ENCODE results near the gene ARPC5L. TPM values are rescaled to one million over a fixed set of nuclear protein-coding genes. Genes with fewer than 3 reads are reported as not detected.

ARPC5L gene
- total RNA-seq, 1 experiment from 2014 or later: 50.0 TPM

DNA sequence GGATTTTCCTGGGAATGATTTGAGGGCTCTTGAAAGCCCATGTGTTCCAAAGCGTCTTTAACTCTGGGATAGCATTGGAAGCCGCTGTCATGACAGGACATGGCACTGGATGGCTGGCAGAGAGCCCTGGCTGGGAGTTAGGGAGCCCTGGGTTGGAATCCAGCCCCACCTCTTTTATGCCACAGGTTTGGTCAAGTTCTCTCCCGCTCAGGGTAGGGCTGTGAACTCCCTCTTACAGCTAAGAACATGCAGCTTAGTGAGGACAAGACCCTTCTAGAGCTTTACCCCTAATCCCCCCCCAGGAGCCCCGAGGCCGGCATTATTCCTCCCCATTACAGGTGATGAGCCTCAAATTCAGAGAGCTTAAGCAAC is 47.8 kb upstream of the ARPC5L start:
- H3K4me1 ChIP-seq (ENCODE audit: control insufficient read depth in 1 of 2, insufficient read depth in 2 of 2, low read length in 2 of 2): peaks cover 58 to 74% of the 10 kb centered on the region in 2 experiments
- CTCF ChIA-PET: interaction anchor here (0.6 to 2.6 kb wide), 4 partner anchors 18 to 39 kb away, joined by 3 to 15 read pairs (median 6); partner anchors contain the start of gene WDR38
- no TSS peak for BruUV-seq (replicated peaks)

DNA sequence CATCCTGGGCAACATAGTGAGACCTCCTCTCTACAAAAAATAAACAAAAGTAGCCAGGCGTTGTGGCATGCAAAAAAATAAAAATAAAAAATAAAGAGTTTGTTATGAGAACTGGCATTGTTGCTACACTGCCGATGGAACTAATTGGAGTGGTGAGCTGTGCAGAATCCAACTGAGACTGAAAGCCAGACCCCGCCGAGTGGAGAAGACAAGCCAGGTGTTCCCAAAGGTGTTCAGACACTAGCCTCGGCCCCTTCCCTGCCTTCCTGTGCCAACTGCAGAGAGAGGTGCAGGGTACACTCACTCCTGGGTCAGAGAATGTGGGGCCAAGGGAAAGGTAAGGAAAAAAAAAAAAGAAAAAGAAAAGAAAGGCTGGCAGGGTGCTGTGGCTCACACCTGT is 46.3 kb upstream of the ARPC5L start:
- no peaks in the 10 kb centered on the region for H3K79me2 ChIP-seq (ENCODE audit: insufficient read depth, low read length)
- H4K20me1 ChIP-seq (ENCODE audit: insufficient read depth): no peaks in the 10 kb centered on the region
- H3K27ac ChIP-seq (ENCODE audit: low read depth, low read length): no peak overlapping the region
- POLR2A ChIA-PET: no interaction called here
- ATAC-seq (no peak), DNase-seq (ENCODE audit: low read depth, low spot score) (no peak)
- peaks cover 57 to 77% of the 10 kb centered on the region in 2 experiments for H3K4me1 ChIP-seq (ENCODE audit: control insufficient read depth in 1 of 2, insufficient read depth in 2 of 2, low read length in 2 of 2)
- H3K4me3 ChIP-seq (replicated peaks in 1 of 2; ENCODE audit: low read depth in 1 of 2, low read length in 2 of 2): no peak overlapping the region
- H3K27me3 ChIP-seq (ENCODE audit: insufficient read depth, low read length): no peaks in the 10 kb centered on the region
- no peak overlapping the region for H2AFZ ChIP-seq (ENCODE audit: low read depth, low read length, poor library complexity, severe bottlenecking)
- RAD21 ChIA-PET (ENCODE audit: low non-redundant PET in 1 of 2, low total read pairs in 2 of 2, uncharacterized antibody in 2 of 2, unreplicated experiment in 2 of 2): no interaction called here
- no TSS peak for BruUV-seq (replicated peaks)
- H3K4me2 ChIP-seq (ENCODE audit: low read length): no peak overlapping the region
- no peaks in the 10 kb centered on the region for H3K9me2 ChIP-seq (ENCODE audit: insufficient read depth)
- H3K36me3 ChIP-seq (ENCODE audit: control insufficient read depth in 1 of 2, insufficient read depth in 2 of 2, low read length in 2 of 2): no peaks in the 10 kb centered on the region
- CTCF ChIA-PET: no interaction called here
- no peaks in the 10 kb centered on the region for H3K9me3 ChIP-seq (ENCODE audit: control insufficient read depth in 1 of 2, insufficient read depth in 1 of 2, low read depth in 1 of 2, low read length in 2 of 2)
- no peak overlapping the region for H3K9ac ChIP-seq (ENCODE audit: low read length)
- intact Hi-C loops (cut with micrococcal nuclease): loop anchor here (5.0 kb wide), 1 partner anchor 38 kb away; the partner anchor contains the start of gene OLFML2A
- TF ChIP-seq EZH2phosphoT487 (IDR thresholded peaks at IDR 0.05; ENCODE audit: borderline replicate concordance): no peak
- TF ChIP-seq, protein P1, sequence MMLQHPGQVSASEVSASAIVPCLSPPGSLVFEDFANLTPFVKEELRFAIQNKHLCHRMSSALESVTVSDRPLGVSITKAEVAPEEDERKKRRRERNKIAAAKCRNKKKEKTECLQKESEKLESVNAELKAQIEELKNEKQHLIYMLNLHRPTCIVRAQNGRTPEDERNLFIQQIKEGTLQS (IDR thresholded peaks at IDR 0.05): no peak
- TF ChIP-seq SIN3A (IDR thresholded peaks at IDR 0.05; ENCODE audit: low read depth): no peak
- TF ChIP-seq ZNF274 (IDR thresholded peaks at IDR 0.05; ENCODE audit: low read depth, low read length): no peak
- TF ChIP-seq, protein P2, sequence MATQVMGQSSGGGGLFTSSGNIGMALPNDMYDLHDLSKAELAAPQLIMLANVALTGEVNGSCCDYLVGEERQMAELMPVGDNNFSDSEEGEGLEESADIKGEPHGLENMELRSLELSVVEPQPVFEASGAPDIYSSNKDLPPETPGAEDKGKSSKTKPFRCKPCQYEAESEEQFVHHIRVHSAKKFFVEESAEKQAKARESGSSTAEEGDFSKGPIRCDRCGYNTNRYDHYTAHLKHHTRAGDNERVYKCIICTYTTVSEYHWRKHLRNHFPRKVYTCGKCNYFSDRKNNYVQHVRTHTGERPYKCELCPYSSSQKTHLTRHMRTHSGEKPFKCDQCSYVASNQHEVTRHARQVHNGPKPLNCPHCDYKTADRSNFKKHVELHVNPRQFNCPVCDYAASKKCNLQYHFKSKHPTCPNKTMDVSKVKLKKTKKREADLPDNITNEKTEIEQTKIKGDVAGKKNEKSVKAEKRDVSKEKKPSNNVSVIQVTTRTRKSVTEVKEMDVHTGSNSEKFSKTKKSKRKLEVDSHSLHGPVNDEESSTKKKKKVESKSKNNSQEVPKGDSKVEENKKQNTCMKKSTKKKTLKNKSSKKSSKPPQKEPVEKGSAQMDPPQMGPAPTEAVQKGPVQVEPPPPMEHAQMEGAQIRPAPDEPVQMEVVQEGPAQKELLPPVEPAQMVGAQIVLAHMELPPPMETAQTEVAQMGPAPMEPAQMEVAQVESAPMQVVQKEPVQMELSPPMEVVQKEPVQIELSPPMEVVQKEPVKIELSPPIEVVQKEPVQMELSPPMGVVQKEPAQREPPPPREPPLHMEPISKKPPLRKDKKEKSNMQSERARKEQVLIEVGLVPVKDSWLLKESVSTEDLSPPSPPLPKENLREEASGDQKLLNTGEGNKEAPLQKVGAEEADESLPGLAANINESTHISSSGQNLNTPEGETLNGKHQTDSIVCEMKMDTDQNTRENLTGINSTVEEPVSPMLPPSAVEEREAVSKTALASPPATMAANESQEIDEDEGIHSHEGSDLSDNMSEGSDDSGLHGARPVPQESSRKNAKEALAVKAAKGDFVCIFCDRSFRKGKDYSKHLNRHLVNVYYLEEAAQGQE (IDR thresholded peaks at IDR 0.05; ENCODE audit: low read depth): no peak
- no peak for TF ChIP-seq POLR2AphosphoS5 (IDR thresholded peaks at IDR 0.05; ENCODE audit: low read depth, low read length)
- no peak for TF ChIP-seq POLR2A (IDR thresholded peaks at IDR 0.05; ENCODE audit: borderline replicate concordance, extremely low read depth, insufficient read depth, insufficient read length)
- no peak for TF ChIP-seq SRF (IDR thresholded peaks at IDR 0.05; ENCODE audit: low read depth)
- TF ChIP-seq CBX3 (IDR thresholded peaks at IDR 0.05; ENCODE audit: low read depth): no peak
- no peak for TF ChIP-seq ELF1 (IDR thresholded peaks at IDR 0.05; ENCODE audit: borderline replicate concordance, low read depth)
- no peak for TF ChIP-seq CEBPB (IDR thresholded peaks at IDR 0.05; ENCODE audit: low read depth)
- TF ChIP-seq FOSL1 (IDR thresholded peaks at IDR 0.05; ENCODE audit: low read depth): no peak
- no peak for TF ChIP-seq ZFX (IDR thresholded peaks at IDR 0.05)

More for the DNA sequence above, 47.8 kb upstream of the ARPC5L start:
- no peaks in the 10 kb centered on the region for H3K9me2 ChIP-seq (ENCODE audit: insufficient read depth)
- intact Hi-C loops (cut with micrococcal nuclease): no loop called here
- DNase-seq (ENCODE audit: low read depth, low spot score): no peak
- no peak overlapping the region for H3K27ac ChIP-seq (ENCODE audit: low read depth, low read length)
- no peaks in the 10 kb centered on the region for H4K20me1 ChIP-seq (ENCODE audit: insufficient read depth)
- peak overlapping the region; percentile 98; the same call in 1 of the 2 replicates for H3K4me2 ChIP-seq (ENCODE audit: low read length)
- H3K9me3 ChIP-seq (ENCODE audit: control insufficient read depth in 1 of 2, insufficient read depth in 1 of 2, low read depth in 1 of 2, low read length in 2 of 2): no peaks in the 10 kb centered on the region
- H2AFZ ChIP-seq (ENCODE audit: low read depth, low read length, poor library complexity, severe bottlenecking): no peak overlapping the region
- ATAC-seq: no peak
- no peak overlapping the region for H3K9ac ChIP-seq (ENCODE audit: low read length)
- TF ChIP-seq ZFX (IDR thresholded peaks at IDR 0.05): no peak
- no peak for TF ChIP-seq RAD21 (IDR thresholded peaks at IDR 0.05; ENCODE audit: low read depth)
- TF ChIP-seq ZNF274 (IDR thresholded peaks at IDR 0.05; ENCODE audit: low read depth, low read length): no peak
- TF ChIP-seq SRF (IDR thresholded peaks at IDR 0.05; ENCODE audit: low read depth): no peak
- TF ChIP-seq, protein P3, sequence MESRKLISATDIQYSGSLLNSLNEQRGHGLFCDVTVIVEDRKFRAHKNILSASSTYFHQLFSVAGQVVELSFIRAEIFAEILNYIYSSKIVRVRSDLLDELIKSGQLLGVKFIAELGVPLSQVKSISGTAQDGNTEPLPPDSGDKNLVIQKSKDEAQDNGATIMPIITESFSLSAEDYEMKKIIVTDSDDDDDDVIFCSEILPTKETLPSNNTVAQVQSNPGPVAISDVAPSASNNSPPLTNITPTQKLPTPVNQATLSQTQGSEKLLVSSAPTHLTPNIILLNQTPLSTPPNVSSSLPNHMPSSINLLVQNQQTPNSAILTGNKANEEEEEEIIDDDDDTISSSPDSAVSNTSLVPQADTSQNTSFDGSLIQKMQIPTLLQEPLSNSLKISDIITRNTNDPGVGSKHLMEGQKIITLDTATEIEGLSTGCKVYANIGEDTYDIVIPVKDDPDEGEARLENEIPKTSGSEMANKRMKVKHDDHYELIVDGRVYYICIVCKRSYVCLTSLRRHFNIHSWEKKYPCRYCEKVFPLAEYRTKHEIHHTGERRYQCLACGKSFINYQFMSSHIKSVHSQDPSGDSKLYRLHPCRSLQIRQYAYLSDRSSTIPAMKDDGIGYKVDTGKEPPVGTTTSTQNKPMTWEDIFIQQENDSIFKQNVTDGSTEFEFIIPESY (IDR thresholded peaks at IDR 0.05; ENCODE audit: extremely low read depth, insufficient replicate concordance, low read length): no peak
- TF ChIP-seq JUND (IDR thresholded peaks at IDR 0.05): no peak
- no peak for TF ChIP-seq POLR2A (IDR thresholded peaks at IDR 0.05; ENCODE audit: borderline replicate concordance, extremely low read depth, insufficient read depth, insufficient read length)
- no peaks in the 10 kb centered on the region for H3K79me2 ChIP-seq (ENCODE audit: insufficient read depth, low read length)
- no peaks in the 10 kb centered on the region for H3K36me3 ChIP-seq (ENCODE audit: control insufficient read depth in 1 of 2, insufficient read depth in 2 of 2, low read length in 2 of 2)
- no peak overlapping the region for H3K4me3 ChIP-seq (replicated peaks in 1 of 2; ENCODE audit: low read depth in 1 of 2, low read length in 2 of 2)
- POLR2A ChIA-PET: interaction anchor here (1.1 kb wide), 1 partner anchor 427 kb away, joined by 3 read pairs; the partner anchor contains the start of gene HSPA5
- H3K27me3 ChIP-seq (ENCODE audit: insufficient read depth, low read length): no peaks in the 10 kb centered on the region
- RAD21 ChIA-PET (ENCODE audit: low non-redundant PET in 1 of 2, low total read pairs in 2 of 2, uncharacterized antibody in 2 of 2, unreplicated experiment in 2 of 2): no interaction called here

Measured in HCT116 (cell line).